DND-41 (cell line): ENCODE results near the gene SLIT1.

Experiments used
- ATAC-seq: fragments of 200-7000 bp; cut with Tn5 transposase; 3 replicates; pipeline ENCODE4 v1.9.1; 2021; ENCODE audit warnings: low read depth; ENCODE audit not compliant: insufficient read depth
- DNase-seq: peaks from one replicate; pipeline ENCODE4 v3.0.0-alpha.2; 2020
- H2AFZ ChIP-seq: 2 replicates; pipeline ENCODE4 v1.6.0; 2012; ENCODE audit warnings: low read depth, low read length
- H3K27ac ChIP-seq: 2 replicates; pipeline ENCODE4 v1.5.1; 2012; ENCODE audit warnings: low read length, inconsistent platforms
- H3K27me3 ChIP-seq: fragments of 200-600 bp; sonication (generic); 2 replicates; pipeline ENCODE4 v1.6.0; 2012; ENCODE audit warnings: low read length, mild to moderate bottlenecking, inconsistent platforms; ENCODE audit not compliant: insufficient read depth, poor library complexity
- H3K36me3 ChIP-seq: 2 replicates; pipeline ENCODE4 v1.5.1; 2012; ENCODE audit warnings: low read length, inconsistent platforms; ENCODE audit not compliant: insufficient read depth
- H3K4me1 ChIP-seq: 2 replicates; pipeline ENCODE4 v1.5.1; 2012; ENCODE audit warnings: mild to moderate bottlenecking, low read length; ENCODE audit not compliant: insufficient read depth
- H3K4me2 ChIP-seq: 2 replicates; pipeline ENCODE4 v1.6.0; 2012; ENCODE audit warnings: mild to moderate bottlenecking, moderate library complexity, low read length, inconsistent platforms; ENCODE audit not compliant: insufficient read depth
- H3K4me3 ChIP-seq, 2 experiments: fragments of 200-600 bp in 1 of 2; shearing (Covaris generic) in 1 of 2; 2 replicates each; pipeline ENCODE4 v1.5.1; 2012 to 2016; ENCODE audit warnings: inconsistent platforms in 2 of 2, low read length in 2 of 2, mild to moderate bottlenecking in 2 of 2, low read depth in 1 of 2, moderate library complexity in 1 of 2
- H3K79me2 ChIP-seq: 2 replicates; pipeline ENCODE4 v1.6.0; 2012; ENCODE audit warnings: low read length, inconsistent platforms; ENCODE audit not compliant: insufficient read depth
- H3K9ac ChIP-seq: 2 replicates; pipeline ENCODE4 v1.6.0; 2012; ENCODE audit warnings: low read depth, mild to moderate bottlenecking, inconsistent platforms, low read length, moderate library complexity
- H3K9me3 ChIP-seq: 2 replicates; pipeline ENCODE4 v1.5.1; 2012; ENCODE audit warnings: low read length, moderate library complexity, mild to moderate bottlenecking, inconsistent platforms; ENCODE audit not compliant: insufficient read depth, severe bottlenecking
- H4K20me1 ChIP-seq: 2 replicates; pipeline ENCODE4 v1.6.0; 2012; ENCODE audit warnings: low read length; ENCODE audit not compliant: insufficient read depth
- CTCF ChIP-seq: IDR thresholded peaks from 2 replicates; pipeline ENCODE4 v1.5.1; 2012; ENCODE audit warnings: borderline replicate concordance, low read length, moderate library complexity, mild to moderate bottlenecking; ENCODE audit not compliant: poor library complexity, severe bottlenecking; ENCODE audit errors: extremely low read depth
- EZH2 ChIP-seq: IDR thresholded peaks from 3 replicates; pipeline ENCODE4 v1.6.1; 2012; ENCODE audit warnings: borderline replicate concordance, low read depth, mild to moderate bottlenecking, moderate library complexity, low read length, inconsistent platforms; ENCODE audit not compliant: severe bottlenecking

The SLIT1 gene

DNA sequence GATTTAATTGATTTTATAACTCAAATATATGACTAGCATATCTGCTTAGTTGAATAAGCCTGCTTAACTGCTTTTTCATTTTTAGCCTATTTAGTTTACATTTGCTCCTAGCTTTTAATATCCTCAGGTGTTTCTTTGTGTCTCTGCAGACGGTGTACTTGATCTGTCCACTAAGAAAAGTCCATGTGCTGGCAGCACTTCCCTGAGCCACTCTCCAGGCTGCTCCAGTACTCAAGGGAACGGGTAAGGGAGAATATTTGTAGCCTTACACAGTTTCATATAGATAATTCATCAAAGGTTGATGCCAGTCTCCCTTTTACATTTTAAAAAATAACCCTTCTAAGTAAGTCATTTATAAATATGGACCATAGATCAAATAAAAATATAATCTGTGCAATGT is 233.8 kb downstream of the SLIT1 start:
- peaks cover 49% of the 10 kb centered on the region for H3K36me3 ChIP-seq
- no peaks in the 10 kb centered on the region for H3K9me3 ChIP-seq
- no peak overlapping the region for H3K4me2 ChIP-seq
- H3K4me1 ChIP-seq, result no peaks in the 10 kb centered on the region
- no peak overlapping the region for H2AFZ ChIP-seq
- no peak overlapping the region for H3K4me3 ChIP-seq
- no peak overlapping the region for H3K27ac ChIP-seq
- H3K79me2 ChIP-seq, result no peaks in the 10 kb centered on the region
- ATAC-seq, result no peak
- DNase-seq, result no peak
- H3K9ac ChIP-seq, result no peak overlapping the region
- no peak for TF ChIP-seq EZH2
- no peak for TF ChIP-seq CTCF
- no peaks in the 10 kb centered on the region for H4K20me1 ChIP-seq
- H3K27me3 ChIP-seq, result no peaks in the 10 kb centered on the region

DNA sequence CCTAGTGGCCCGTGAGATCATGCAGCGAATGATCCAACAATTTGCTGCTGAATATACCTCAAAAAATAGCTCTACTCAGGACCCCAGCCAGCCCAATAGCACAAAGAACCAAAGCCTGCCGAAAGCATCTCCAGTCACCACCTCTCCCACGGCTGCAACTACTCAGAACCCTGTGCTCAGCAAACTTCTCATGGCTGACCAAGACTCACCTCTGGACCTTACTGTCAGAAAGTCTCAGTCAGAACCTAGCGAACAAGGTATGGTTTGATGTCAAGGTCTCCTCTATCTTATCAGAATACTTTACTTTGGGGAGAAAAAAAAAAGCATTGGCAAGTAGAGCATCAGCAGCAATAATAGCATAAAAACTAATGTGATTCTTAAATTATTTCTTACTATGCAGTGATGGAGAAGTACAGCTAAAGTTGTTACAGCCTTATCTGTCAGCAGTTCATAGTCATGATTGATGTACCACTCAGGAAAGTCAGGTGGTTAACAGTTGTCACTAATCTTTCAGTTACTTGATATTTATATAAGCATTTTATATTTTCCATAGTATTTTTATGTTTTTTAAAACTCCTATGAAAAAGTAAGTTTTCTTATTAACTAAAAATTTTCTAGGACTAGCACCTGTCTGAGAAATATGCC is 236.6 kb downstream of the SLIT1 start:
- Histone ChIP-seq H4K20me1 (no peaks in the 10 kb centered on the region), H3K79me2 (no peaks in the 10 kb centered on the region), H3K9me3 (no peaks in the 10 kb centered on the region), H3K36me3 (peaks cover 26% of the 10 kb centered on the region; the same call in 1 of the 2 replicates), H3K27ac (no peak overlapping the region), H3K4me1 (no peaks in the 10 kb centered on the region), H3K4me2 (no peak overlapping the region), H2AFZ (no peak overlapping the region), H3K4me3 (no peak overlapping the region), H3K9ac (no peak overlapping the region), H3K27me3 (no peaks in the 10 kb centered on the region)
- TF ChIP-seq CTCF (no peak), EZH2 (no peak)
- ATAC-seq (no peak), DNase-seq (no peak)
